DMS 273 (cell line): Measurements from ENCODE around the gene OAS3.
"Not testable (repeated sequence)": the region's sequence is repeated elsewhere in the genome, so short reads cannot be mapped to it uniquely, and the experiment has no call there.

ENCODE experiments used
- DNase-seq: peaks from one replicate; lab custom pipeline; 2025; ENCODE audit not compliant: unreplicated experiment; lab: John Stamatoyannopoulos, UW

Gene OAS3

GRCh38 chr12:112957125-112957524 lies 18.9 kb downstream of the OAS3 start:
- not testable (repeated sequence) for DNase-seq

DNA sequence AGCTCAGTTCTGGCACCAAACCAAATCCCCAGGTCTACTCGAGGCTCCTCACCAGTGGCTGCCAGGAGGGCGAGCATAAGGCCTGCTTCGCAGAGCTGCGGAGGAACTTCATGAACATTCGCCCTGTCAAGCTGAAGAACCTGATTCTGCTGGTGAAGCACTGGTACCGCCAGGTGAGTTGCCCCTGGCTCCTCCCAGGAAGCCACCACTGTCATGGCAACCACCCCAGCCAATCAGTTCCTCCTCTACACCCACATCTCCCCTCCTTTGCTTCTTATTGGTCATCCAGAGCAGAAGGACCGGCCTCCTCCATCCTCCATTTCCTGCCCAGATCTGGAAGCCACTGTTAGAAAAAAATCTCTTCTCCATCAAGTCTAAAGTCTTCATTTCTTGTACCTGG lies 22.8 kb downstream of the OAS3 start:
- no peak for DNase-seq

- no peak for DNase-seq
These were observed 23.3 kb downstream of the OAS3 start for GRCh38 chr12:112961536-112961935.

DNA sequence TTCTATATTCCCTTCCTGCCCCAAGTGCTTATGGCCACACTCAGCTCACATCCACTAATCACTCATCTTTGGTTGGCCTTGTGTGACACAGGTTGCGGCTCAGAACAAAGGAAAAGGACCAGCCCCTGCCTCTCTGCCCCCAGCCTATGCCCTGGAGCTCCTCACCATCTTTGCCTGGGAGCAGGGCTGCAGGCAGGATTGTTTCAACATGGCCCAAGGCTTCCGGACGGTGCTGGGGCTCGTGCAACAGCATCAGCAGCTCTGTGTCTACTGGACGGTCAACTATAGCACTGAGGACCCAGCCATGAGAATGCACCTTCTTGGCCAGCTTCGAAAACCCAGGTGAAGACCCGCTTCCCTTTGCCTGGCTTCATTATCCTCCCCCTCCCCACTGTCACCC lies 24.3 kb downstream of the OAS3 start:
- no peak for DNase-seq

DNA sequence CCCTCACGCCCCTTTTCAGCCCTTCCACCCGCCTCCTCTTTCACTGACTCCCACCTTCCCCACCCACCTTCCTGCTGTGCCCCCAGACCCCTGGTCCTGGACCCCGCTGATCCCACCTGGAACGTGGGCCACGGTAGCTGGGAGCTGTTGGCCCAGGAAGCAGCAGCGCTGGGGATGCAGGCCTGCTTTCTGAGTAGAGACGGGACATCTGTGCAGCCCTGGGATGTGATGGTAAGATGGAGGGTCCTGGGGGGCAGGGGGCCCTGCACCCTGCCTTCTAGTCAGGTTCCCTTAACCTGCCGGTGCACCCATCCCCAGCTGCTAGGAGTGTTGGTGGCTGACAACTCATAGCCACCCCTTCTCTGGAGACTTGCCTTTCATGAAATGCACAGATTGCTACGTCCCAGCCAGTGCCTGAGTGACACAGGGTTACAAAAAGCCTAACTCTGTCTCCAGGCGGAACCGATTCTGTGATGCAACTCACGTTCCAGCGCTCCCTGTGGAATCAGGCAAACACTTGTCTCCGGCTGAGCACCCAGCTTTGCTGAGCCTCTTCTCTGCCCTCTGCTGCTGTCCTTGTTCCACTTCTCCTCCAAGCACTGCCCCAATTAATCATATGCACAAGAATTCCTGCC lies 25.1 kb downstream of the OAS3 start:
- no peak for DNase-seq

DNA sequence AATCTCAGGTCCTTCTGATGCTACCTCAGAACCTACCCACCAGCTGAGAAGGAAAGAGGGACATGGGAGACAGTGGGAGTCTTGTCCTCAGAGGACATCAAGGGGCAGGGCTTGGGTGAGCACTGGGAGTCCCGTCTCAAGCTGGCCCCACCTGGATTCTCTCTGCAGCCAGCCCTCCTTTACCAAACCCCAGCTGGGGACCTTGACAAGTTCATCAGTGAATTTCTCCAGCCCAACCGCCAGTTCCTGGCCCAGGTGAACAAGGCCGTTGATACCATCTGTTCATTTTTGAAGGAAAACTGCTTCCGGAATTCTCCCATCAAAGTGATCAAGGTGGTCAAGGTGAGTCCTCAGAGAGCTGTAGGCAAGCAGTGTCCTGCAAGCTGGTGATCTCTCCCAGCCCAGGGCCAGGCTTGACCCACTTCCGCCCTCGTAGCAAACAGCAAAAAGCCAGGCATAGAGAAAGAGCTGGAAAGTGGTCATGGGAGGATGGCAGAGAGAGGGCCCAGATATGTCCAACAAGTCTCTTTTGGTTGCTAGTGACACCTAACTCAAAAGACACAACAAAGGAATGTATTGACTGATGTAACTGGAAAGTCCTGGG lies 25.9 kb downstream of the OAS3 start:
- no peak for DNase-seq

GRCh38 chr12:112964915-112965314 lies 26.6 kb downstream of the OAS3 start:
- no peak for DNase-seq

DNA sequence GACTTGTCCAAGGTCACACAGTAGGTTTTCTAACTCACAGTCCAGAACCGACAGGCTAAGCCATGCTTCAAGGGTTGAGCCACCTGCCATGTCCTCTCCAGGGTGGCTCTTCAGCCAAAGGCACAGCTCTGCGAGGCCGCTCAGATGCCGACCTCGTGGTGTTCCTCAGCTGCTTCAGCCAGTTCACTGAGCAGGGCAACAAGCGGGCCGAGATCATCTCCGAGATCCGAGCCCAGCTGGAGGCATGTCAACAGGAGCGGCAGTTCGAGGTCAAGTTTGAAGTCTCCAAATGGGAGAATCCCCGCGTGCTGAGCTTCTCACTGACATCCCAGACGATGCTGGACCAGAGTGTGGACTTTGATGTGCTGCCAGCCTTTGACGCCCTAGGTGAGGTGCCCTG lies 27.4 kb downstream of the OAS3 start:
- DNase-seq: no peak

- peak; percentile 22 for DNase-seq
These were observed 29.0 kb downstream of the OAS3 start for GRCh38 chr12:112967306-112967705.

GRCh38 chr12:112967858-112968257 lies 29.6 kb downstream of the OAS3 start:
- no peak for DNase-seq

- DNase-seq: no peak
These were observed 31.5 kb downstream of the OAS3 start for GRCh38 chr12:112969547-112970306.

DNA sequence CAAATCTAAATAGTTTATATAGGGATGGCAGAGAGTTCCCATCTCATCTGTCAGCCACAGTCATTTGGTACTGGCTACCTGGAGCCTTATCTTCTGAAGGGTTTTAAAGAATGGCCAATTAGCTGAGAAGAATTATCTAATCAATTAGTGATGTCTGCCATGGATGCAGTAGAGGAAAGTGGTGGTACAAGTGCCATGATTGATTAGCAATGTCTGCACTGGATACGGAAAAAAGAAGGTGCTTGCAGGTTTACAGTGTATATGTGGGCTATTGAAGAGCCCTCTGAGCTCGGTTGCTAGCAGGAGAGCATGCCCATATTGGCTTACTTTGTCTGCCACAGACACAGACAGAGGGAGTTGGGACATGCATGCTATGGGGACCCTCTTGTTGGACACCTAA lies 32.1 kb downstream of the OAS3 start:
- DNase-seq: no peak

- peak; percentile 86 for DNase-seq
These were observed 33.0 kb downstream of the OAS3 start for GRCh38 chr12:112971248-112971647.

- peak; percentile 10 for DNase-seq
These were observed 34.9 kb downstream of the OAS3 start for GRCh38 chr12:112973011-112973735.

DNA sequence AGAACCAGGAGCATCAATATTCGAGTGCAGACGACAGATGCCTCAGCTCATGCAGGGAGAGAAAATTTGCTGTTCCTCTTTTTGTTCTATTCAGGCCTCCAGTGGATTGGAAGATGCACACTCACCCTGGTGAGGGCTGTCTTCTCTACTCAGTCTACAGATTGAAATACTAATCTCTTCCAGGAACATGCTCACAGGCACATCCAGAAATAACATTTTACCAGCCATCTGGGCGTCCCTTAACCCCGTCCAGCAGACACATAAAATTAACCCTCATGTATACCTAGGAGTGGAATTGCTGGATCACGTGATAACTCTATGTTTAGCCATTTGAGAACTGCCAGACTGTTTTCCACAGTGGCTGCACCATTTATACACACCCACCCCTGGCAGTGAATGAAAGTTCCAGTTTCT lies 35.6 kb downstream of the OAS3 start:
- peak; percentile 36 for DNase-seq

- no peak for DNase-seq
These were observed 36.6 kb downstream of the OAS3 start for GRCh38 chr12:112974904-112975303.

- no peak for DNase-seq
These were observed 38.9 kb downstream of the OAS3 start for GRCh38 chr12:112977139-112977538.

- no peak for DNase-seq
These were observed 39.4 kb downstream of the OAS3 start for GRCh38 chr12:112977641-112978040.

- DNase-seq: peak; percentile 12
These were observed 40.1 kb downstream of the OAS3 start, which contains the start of gene OAS2 for GRCh38 chr12:112978163-112979040. Gene OAS2, plus strand, starts transcription at chr12:112978519. Its CDS starts 90 bp downstream, at chr12:112978609.

DNA sequence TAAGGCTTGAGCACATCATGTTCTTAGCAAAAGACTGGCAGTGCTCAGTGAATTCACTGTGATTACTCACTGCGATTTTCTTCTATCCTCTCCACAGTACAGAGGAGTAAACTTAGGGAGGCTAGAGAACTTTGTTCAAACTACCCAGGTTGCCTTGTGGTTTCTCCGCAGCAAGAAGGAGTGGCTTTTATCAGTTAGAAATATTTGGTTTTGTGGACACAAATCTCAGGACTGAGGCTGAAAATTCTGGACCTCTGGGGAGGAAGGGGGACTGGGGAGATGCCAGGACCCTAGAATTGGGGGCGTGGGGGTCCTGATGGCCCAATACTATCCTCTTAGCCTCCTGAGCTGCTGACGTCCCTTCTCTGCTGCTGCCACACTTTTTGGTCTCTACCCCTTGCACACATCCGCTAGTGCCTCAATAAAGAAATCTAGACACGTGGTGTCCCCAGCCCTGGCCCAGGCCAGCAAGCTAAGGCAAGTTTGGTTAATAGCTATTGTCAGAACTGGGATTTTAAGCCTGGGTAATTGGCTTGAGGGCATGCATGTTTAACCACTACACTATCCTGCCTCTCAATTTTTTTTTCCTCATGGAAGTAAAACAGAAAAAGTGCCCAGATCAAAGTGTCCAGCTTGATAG lies 40.9 kb downstream of the OAS3 start:
- DNase-seq: no peak
